ENCODE data around the gene PIR.

Gene PIR

GRCh38 chrX:15382813-15383212 is 110.3 kb downstream of the PIR start:
- H3K9ac ChIP-seq, result no peak overlapping the region
- H3K9me3 ChIP-seq, result no peaks in the 10 kb centered on the region
- H3K27ac ChIP-seq, result no peak overlapping the region
- no peak for TF ChIP-seq Cebpa-rat (IDR thresholded peaks at IDR 0.05)
- H3K27me3 ChIP-seq, result peaks cover 98% of the 10 kb centered on the region
- H3K4me3 ChIP-seq, result no peak overlapping the region
- no peaks in the 10 kb centered on the region for H3K4me1 ChIP-seq
- H3K4me2 ChIP-seq, result no peak overlapping the region
- no peaks in the 10 kb centered on the region for H3K36me3 ChIP-seq
- H4K20me1 ChIP-seq, result peaks cover 16% of the 10 kb centered on the region; the same call in 1 of the 2 replicates

- no peak overlapping the region for H3K4me2 ChIP-seq
- H3K27me3 ChIP-seq, result peaks cover 96% of the 10 kb centered on the region
- H3K36me3 ChIP-seq, result no peaks in the 10 kb centered on the region
- peaks cover 4% of the 10 kb centered on the region; the same call in 1 of the 2 replicates for H4K20me1 ChIP-seq
- no peaks in the 10 kb centered on the region for H3K4me1 ChIP-seq
- no peak overlapping the region for H3K9ac ChIP-seq
- H3K4me3 ChIP-seq, result no peak overlapping the region
- H3K27ac ChIP-seq, result no peak overlapping the region
- no peaks in the 10 kb centered on the region for H3K9me3 ChIP-seq
- no peak for TF ChIP-seq Cebpa-rat (IDR thresholded peaks at IDR 0.05)
These were observed 116.2 kb downstream of the PIR start for GRCh38 chrX:15376956-15377355.

GRCh38 chrX:15373976-15374375 is 119.2 kb downstream of the PIR start:
- H3K27me3 ChIP-seq, result peaks cover 97% of the 10 kb centered on the region
- no peak overlapping the region for H3K27ac ChIP-seq
- TF ChIP-seq Cebpa-rat (IDR thresholded peaks at IDR 0.05), result no peak
- no peak overlapping the region for H3K4me3 ChIP-seq
- no peaks in the 10 kb centered on the region for H3K36me3 ChIP-seq
- H3K4me2 ChIP-seq, result no peak overlapping the region
- no peaks in the 10 kb centered on the region; the same call in 1 of the 2 replicates for H4K20me1 ChIP-seq
- no peaks in the 10 kb centered on the region for H3K9me3 ChIP-seq
- no peak overlapping the region for H3K9ac ChIP-seq
- no peaks in the 10 kb centered on the region for H3K4me1 ChIP-seq

GRCh38 chrX:15366506-15367352 is 126.4 kb downstream of the PIR start:
- Histone ChIP-seq H3K27me3 (peaks cover 92% of the 10 kb centered on the region), H3K4me3 (no peak overlapping the region), H3K9ac (no peak overlapping the region), H4K20me1 (peaks cover 10% of the 10 kb centered on the region; the same call in 1 of the 2 replicates), H3K9me3 (no peaks in the 10 kb centered on the region), H3K4me2 (no peak overlapping the region), H3K36me3 (no peaks in the 10 kb centered on the region), H3K4me1 (no peaks in the 10 kb centered on the region), H3K27ac (no peak overlapping the region)
- TF ChIP-seq Cebpa-rat (IDR thresholded peaks at IDR 0.05), result no peak

GRCh38 chrX:15359701-15360100 is 133.4 kb downstream of the PIR start:
- H3K4me1 ChIP-seq, result no peaks in the 10 kb centered on the region
- no peaks in the 10 kb centered on the region for H3K36me3 ChIP-seq
- no peaks in the 10 kb centered on the region for H3K9me3 ChIP-seq
- TF ChIP-seq Cebpa-rat (IDR thresholded peaks at IDR 0.05), result no peak
- peaks cover 5% of the 10 kb centered on the region; the same call in 1 of the 2 replicates for H4K20me1 ChIP-seq
- no peak overlapping the region for H3K4me3 ChIP-seq
- no peak overlapping the region for H3K9ac ChIP-seq
- no peak overlapping the region for H3K4me2 ChIP-seq
- H3K27me3 ChIP-seq, result peaks cover 92% of the 10 kb centered on the region
- no peak overlapping the region for H3K27ac ChIP-seq

- no peaks in the 10 kb centered on the region for H3K4me1 ChIP-seq
- no peaks in the 10 kb centered on the region for H3K36me3 ChIP-seq
- H3K27me3 ChIP-seq, result peaks cover 88% of the 10 kb centered on the region
- no peak overlapping the region for H3K4me3 ChIP-seq
- H3K9ac ChIP-seq, result no peak overlapping the region
- H3K4me2 ChIP-seq, result no peak overlapping the region
- H4K20me1 ChIP-seq, result no peaks in the 10 kb centered on the region
- H3K27ac ChIP-seq, result no peak overlapping the region
- no peak for TF ChIP-seq Cebpa-rat (IDR thresholded peaks at IDR 0.05)
- no peaks in the 10 kb centered on the region for H3K9me3 ChIP-seq
These were observed 134.6 kb downstream of the PIR start for GRCh38 chrX:15358533-15358932.

GRCh38 chrX:15356444-15356843 is 136.7 kb downstream of the PIR start:
- peaks cover 90% of the 10 kb centered on the region for H3K27me3 ChIP-seq
- no peaks in the 10 kb centered on the region for H3K36me3 ChIP-seq
- H3K4me2 ChIP-seq, result no peak overlapping the region
- no peaks in the 10 kb centered on the region for H3K4me1 ChIP-seq
- no peak overlapping the region for H3K9ac ChIP-seq
- no peak for TF ChIP-seq Cebpa-rat (IDR thresholded peaks at IDR 0.05)
- no peak overlapping the region for H3K4me3 ChIP-seq
- H3K9me3 ChIP-seq, result no peaks in the 10 kb centered on the region
- H3K27ac ChIP-seq, result no peak overlapping the region
- H4K20me1 ChIP-seq, result no peaks in the 10 kb centered on the region

- H3K4me1 ChIP-seq, result no peaks in the 10 kb centered on the region
- H4K20me1 ChIP-seq, result peaks cover 19% of the 10 kb centered on the region; the same call in 1 of the 2 replicates
- no peak for TF ChIP-seq Cebpa-rat (IDR thresholded peaks at IDR 0.05)
- no peak overlapping the region for H3K4me3 ChIP-seq
- H3K9me3 ChIP-seq, result no peaks in the 10 kb centered on the region
- no peak overlapping the region for H3K4me2 ChIP-seq
- H3K9ac ChIP-seq, result no peak overlapping the region
- no peak overlapping the region for H3K27ac ChIP-seq
- no peaks in the 10 kb centered on the region for H3K36me3 ChIP-seq
- peaks cover 81% of the 10 kb centered on the region for H3K27me3 ChIP-seq
These were observed 142.7 kb downstream of the PIR start for GRCh38 chrX:15350329-15350996.

GRCh38 chrX:15349046-15349445 is 144.1 kb downstream of the PIR start:
- H4K20me1 ChIP-seq, result peaks cover 19% of the 10 kb centered on the region; the same call in 1 of the 2 replicates
- H3K9me3 ChIP-seq, result no peaks in the 10 kb centered on the region
- peaks cover 85% of the 10 kb centered on the region for H3K27me3 ChIP-seq
- H3K4me2 ChIP-seq, result no peak overlapping the region
- no peaks in the 10 kb centered on the region for H3K36me3 ChIP-seq
- H3K27ac ChIP-seq, result no peak overlapping the region
- no peaks in the 10 kb centered on the region for H3K4me1 ChIP-seq
- H3K9ac ChIP-seq, result no peak overlapping the region
- TF ChIP-seq Cebpa-rat (IDR thresholded peaks at IDR 0.05), result no peak
- H3K4me3 ChIP-seq, result no peak overlapping the region

GRCh38 chrX:15345976-15346375 is 147.2 kb downstream of the PIR start:
- peaks cover 22% of the 10 kb centered on the region; the same call in 1 of the 2 replicates for H4K20me1 ChIP-seq
- H3K4me1 ChIP-seq, result no peaks in the 10 kb centered on the region
- no peaks in the 10 kb centered on the region for H3K9me3 ChIP-seq
- H3K36me3 ChIP-seq, result no peaks in the 10 kb centered on the region
- TF ChIP-seq Cebpa-rat (IDR thresholded peaks at IDR 0.05), result no peak
- no peak overlapping the region for H3K9ac ChIP-seq
- H3K4me3 ChIP-seq, result no peak overlapping the region
- no peak overlapping the region for H3K27ac ChIP-seq
- peaks cover 89% of the 10 kb centered on the region for H3K27me3 ChIP-seq
- H3K4me2 ChIP-seq, result no peak overlapping the region

All from BLaER1 (cell line).